NK-92 treated with Interleukin-12 subunit alpha and Interleukin-12 subunit beta, amount 100 ng/mL, for 24 hours (cell line): ENCODE measurements around the gene TMEM244.
"Not testable (repeated sequence)": the region's sequence is repeated elsewhere in the genome, so short reads cannot be mapped to it uniquely, and the experiment has no call there.

Experiments used
- DNase-seq: peaks from one replicate; lab custom pipeline; 2025; lab: John Stamatoyannopoulos, UW

The TMEM244 gene

GRCh38 chr6:129866688-129867087 is 5.6 kb upstream of the TMEM244 start:
- no peak for DNase-seq

- no peak for DNase-seq
Measured at GRCh38 chr6:129866256-129866655, 5.1 kb upstream of the TMEM244 start.

GRCh38 chr6:129865013-129865412 is 3.9 kb upstream of the TMEM244 start:
- DNase-seq: no peak

GRCh38 chr6:129863664-129864063 is 2.5 kb upstream of the TMEM244 start:
- no peak for DNase-seq

GRCh38 chr6:129859524-129859923 is 1.6 kb downstream of the TMEM244 start:
- no peak for DNase-seq

- no peak for DNase-seq
Measured at GRCh38 chr6:129857838-129858237, 3.3 kb downstream of the TMEM244 start.

- DNase-seq: no peak
Measured at GRCh38 chr6:129853996-129854711, 7.0 kb downstream of the TMEM244 start.

GRCh38 chr6:129852257-129852858 is 8.8 kb downstream of the TMEM244 start:
- no peak for DNase-seq

- DNase-seq: no peak
Measured at GRCh38 chr6:129849456-129849855, 11.7 kb downstream of the TMEM244 start.

- DNase-seq: no peak
Measured at GRCh38 chr6:129846761-129847160, 14.4 kb downstream of the TMEM244 start.

- DNase-seq: no peak
Measured at GRCh38 chr6:129845696-129846095, 15.4 kb downstream of the TMEM244 start.

- DNase-seq: no peak
Measured at GRCh38 chr6:129844118-129844891, 16.8 kb downstream of the TMEM244 start.

- no peak for DNase-seq
Measured at GRCh38 chr6:129843573-129843972, 17.5 kb downstream of the TMEM244 start.

- no peak for DNase-seq
Measured at GRCh38 chr6:129842881-129843409, 18.2 kb downstream of the TMEM244 start.

GRCh38 chr6:129842137-129842536 is 19.0 kb downstream of the TMEM244 start:
- no peak for DNase-seq

GRCh38 chr6:129839562-129839961 is 21.6 kb downstream of the TMEM244 start:
- not testable (repeated sequence) for DNase-seq

- no peak for DNase-seq
Measured at GRCh38 chr6:129835691-129836090, 25.4 kb downstream of the TMEM244 start.

- DNase-seq: no peak
Measured at GRCh38 chr6:129832299-129832698, 28.8 kb downstream of the TMEM244 start.

- DNase-seq: no peak
Measured at GRCh38 chr6:129828229-129828628, 32.9 kb downstream of the TMEM244 start.

GRCh38 chr6:129818251-129818650 is 42.9 kb downstream of the TMEM244 start:
- no peak for DNase-seq

- no peak for DNase-seq
Measured at GRCh38 chr6:129817821-129818220, 43.3 kb downstream of the TMEM244 start.

GRCh38 chr6:129817332-129817731 is 43.8 kb downstream of the TMEM244 start:
- DNase-seq: no peak
